ENCODE results near the gene ZCCHC24.
"Not testable (repeated sequence)": the region's sequence is repeated elsewhere in the genome, so short reads cannot be mapped to it uniquely, and the experiment has no call there.

The ZCCHC24 gene

DNA sequence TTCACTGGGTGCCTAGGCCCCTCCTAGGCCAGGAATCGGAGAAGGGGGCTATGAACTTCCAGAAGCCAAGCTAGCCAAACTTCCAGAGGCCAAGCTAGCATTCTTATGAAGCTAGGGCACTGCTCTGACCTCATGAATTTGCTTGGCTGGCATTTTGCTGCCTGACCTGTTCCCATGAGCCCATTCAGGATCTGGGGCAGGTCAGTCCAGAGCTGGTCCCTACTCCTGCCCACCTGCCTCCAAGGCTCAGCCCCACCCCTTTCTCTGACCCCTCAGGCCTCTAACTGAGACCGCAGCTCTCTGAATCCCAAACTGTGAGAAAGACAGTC lies 99.4 kb downstream of the ZCCHC24 start:
- DNase-seq (ENCODE audit: low spot score), result peak; percentile 42

- DNase-seq (ENCODE audit: low spot score), result peak; percentile 44
Observed at GRCh38 chr10:79345241-79346011, 100.0 kb downstream of the ZCCHC24 start.

DNA sequence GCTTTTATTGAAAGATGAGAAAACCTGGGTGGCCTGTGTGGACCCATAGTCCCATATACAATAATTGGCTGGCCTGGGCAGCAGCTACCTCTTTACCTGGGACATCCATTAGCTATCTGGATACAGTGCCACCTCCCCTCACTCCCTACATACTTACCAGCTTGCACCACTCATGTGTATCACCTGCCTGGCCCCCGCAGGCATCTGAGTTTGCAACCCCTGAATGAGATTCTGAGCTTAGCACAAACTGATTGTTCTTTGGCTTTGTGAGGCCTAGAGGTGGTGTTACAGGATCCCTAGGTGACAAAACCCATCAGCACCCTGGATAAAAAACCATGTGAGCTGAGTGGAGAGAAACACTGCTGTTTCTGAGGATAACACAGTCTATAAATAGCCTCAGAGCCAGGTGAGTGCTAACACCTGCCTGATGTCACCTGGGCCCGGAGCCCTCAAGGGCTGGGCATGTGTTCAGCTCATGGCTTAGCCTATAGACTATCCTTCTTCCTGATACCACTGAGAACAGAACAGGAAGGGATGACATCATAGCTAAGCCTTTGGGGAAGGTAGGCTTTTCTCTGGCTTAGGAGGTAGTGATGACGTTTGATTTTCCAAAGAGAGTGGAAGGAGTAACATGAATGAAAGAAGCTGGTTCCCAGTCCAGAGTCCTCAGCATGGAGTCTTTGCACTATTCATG lies 100.8 kb downstream of the ZCCHC24 start:
- DNase-seq (ENCODE audit: low spot score), result no peak

DNA sequence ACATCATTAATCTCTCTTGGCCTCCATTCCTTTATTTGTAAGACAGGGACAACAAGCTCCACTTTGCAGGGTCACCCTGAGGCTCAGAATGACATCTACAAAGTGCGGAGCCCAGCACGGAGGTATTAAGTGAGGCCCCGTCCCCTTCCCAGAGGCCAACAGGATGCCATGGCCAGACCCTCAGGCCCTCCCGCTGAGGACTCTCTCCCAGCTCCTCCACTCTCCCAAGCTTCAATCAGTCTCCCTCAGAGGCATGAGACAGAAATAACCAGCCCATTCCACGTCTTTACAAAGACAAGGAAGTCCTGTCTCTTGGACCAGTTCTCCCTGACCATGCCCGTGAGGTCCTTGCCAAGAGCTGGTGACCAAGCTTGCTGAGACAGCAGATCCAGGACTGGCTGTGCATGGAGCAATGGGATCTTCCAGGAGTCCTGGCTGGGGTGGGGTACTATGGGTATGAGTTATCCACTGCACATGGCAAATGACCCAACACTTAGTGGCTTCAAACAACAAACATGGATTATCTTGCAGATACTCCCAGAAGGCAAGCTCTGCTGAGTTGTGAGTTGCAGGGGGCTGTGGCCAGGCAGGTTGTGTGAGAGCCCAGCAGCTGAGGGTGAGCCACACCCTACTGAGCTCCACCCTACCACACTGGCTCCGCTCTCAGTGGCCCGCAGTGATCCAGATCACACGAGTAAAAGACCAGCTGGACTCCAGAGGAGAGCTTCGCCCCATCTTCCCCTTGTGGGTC lies 102.4 kb downstream of the ZCCHC24 start:
- no peak for DNase-seq (ENCODE audit: low spot score)

- DNase-seq (ENCODE audit: low spot score), result no peak
Observed at GRCh38 chr10:79342295-79342761, 103.1 kb downstream of the ZCCHC24 start.

- DNase-seq (ENCODE audit: low spot score), result no peak
Observed at GRCh38 chr10:79340646-79341244, 104.7 kb downstream of the ZCCHC24 start.

GRCh38 chr10:79339266-79339665 lies 106.2 kb downstream of the ZCCHC24 start:
- no peak for DNase-seq (ENCODE audit: low spot score)

GRCh38 chr10:79337783-79338469 lies 107.5 kb downstream of the ZCCHC24 start:
- not testable (repeated sequence) for DNase-seq (ENCODE audit: low spot score)

GRCh38 chr10:79336739-79337138 lies 108.7 kb downstream of the ZCCHC24 start:
- DNase-seq (ENCODE audit: low spot score), result no peak

GRCh38 chr10:79336276-79336675 lies 109.1 kb downstream of the ZCCHC24 start:
- no peak for DNase-seq (ENCODE audit: low spot score)

- DNase-seq (ENCODE audit: low spot score), result no peak
Observed at GRCh38 chr10:79335470-79336235, 109.8 kb downstream of the ZCCHC24 start.

DNA sequence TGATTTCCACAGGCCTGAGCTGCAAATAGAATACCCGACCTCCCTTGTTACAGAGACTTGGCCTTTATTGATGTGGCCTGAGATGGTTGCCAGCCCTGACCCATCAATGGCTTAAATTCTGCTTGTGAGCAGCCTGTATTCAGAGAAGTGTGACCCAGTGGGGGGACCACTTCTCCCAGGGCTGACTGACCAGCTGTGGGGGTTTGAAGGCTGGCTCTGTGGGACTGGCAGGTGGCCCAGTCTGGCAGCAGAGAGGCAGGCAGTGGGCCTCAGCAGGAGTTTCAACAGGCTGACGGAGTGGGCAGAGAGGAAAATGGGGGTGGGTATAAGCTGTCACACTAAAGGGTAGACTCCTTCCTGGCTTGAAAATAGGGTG lies 110.3 kb downstream of the ZCCHC24 start:
- no peak for DNase-seq (ENCODE audit: low spot score)

GRCh38 chr10:79334573-79334972 lies 110.9 kb downstream of the ZCCHC24 start:
- DNase-seq (ENCODE audit: low spot score), result no peak

DNA sequence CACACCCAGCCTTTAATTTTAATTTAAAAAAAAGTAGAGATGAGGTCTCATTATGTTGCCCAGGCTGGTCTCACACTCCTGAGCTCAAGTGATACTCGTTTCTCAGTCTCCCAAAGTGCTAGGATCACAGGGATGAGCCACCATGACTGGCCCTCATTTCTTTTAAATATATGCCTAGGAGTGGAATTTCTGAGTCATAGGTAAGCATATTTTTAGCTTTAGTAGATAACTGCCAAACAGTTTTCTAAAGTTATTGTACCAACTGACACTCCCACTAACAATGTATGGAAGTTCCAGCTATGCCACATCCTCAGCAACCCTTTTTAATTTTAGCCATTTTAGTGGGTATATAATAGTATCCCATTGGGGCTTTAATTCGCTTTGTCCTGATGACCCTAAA lies 111.9 kb downstream of the ZCCHC24 start:
- DNase-seq (ENCODE audit: low spot score), result no peak

DNA sequence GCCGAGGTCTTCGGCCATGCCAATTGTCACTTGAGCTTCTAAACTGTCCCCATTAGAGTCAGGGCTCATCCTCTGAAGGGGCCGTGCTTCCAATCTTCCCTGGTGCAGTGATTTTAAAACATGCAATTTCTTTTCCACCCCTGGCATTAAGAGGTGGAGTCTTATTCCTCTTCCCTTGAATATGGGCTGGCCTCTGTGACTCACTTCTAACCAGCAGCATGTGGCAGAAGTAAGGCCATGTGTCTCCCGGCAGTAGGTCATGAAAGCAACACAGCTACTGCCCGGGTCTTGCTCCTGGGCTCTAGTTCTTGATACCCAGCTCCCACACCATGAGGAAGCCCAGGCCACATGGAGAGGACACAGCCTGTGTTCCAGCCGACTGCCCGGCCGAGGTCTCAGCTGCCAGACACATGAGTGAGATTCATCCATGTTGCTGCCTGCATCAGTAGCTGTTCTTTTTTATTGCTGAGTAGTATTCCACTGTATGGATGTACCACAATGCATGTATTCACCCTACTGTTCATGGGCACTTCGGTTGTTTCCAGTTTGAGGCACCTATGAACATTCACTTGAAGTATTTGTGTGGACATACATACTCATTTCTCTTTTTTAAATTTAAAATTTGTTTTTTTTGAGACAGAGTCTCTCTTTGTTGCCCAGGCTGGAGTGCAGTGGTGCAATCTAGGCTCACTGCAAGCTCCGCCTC lies 112.7 kb downstream of the ZCCHC24 start:
- DNase-seq (ENCODE audit: low spot score), result not testable (repeated sequence)
